ENCODE data around the gene QRSL1.
"Not testable (repeated sequence)": the region's sequence is repeated elsewhere in the genome, so short reads cannot be mapped to it uniquely, and the experiment has no call there.

The QRSL1 gene

DNA sequence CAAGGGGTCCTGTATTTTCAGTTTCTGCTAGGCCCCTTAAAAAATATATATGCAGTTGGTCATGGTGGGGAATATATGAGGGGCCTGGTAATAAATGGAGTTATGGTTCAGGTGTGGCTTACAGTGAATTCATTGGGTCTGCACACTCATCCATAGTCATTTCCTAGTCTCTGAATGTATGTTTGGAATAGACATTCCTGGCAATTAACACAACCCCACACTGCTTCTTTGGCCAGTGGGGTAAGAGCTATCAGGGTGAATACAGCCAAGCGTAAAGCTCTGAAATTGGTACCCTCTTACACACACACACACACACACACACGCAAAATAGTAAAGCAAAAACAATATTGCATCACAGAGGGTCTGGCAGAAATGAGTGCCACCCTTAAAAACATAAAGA lies 56.5 kb downstream of the QRSL1 start:
- no peak for DNase-seq

GRCh38 chr6:106688177-106688951 lies 59.0 kb downstream of the QRSL1 start:
- no peak for DNase-seq

DNA sequence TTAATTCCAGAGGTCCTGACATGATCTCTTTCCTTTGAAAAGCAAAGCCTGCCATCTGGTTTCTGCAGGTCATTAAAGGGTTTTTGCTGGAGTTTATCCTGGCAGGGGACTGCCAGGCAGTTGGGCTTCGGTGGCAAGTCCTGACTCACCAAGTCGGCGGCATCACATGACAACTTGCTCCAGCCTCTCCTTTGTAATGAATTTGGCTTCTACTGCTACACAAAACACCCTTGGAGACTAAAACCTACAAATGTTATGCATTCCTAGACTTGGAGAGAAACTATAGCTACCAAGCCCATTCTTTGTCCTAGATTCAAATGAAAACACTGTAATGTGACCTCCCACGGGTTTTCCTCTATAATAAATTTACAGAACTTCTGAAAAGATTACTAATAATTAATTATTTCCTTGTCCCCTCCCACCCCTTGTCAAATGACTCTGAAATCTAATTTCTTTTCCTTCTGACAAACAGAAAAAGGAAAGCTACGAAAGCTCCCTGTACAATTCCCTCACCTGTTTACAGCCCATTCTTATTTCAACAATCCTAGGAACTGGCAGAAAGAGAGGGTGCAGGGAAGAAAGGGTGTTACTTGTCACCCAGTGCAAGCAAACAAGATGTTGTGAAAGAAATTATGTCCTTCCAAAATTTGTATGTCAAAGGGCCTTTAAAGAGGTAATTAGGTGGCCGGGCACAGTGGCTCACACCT lies 62.9 kb downstream of the QRSL1 start:
- DNase-seq, result peak; percentile 69

GRCh38 chr6:106692819-106693208 lies 63.4 kb downstream of the QRSL1 start:
- no peak for DNase-seq

DNA sequence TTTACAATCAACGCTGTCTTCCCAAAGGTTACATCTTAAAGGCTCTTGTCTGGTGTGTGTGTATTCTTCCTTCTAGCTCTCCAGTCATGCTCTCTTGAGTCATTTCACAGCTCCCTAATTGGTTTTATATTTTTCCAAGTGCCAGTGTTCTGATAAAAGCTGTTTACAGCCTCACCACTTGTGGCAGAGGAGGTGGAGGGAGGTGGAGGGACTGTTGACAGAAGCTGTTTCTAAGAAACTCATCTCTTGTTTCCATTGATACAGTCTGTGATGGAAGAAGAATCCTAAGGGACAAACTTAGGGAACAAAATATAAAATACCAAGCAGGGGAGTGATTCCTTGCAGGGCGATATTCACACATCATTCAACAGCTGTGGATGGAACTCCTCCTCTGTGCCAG lies 64.0 kb downstream of the QRSL1 start:
- DNase-seq, result peak; percentile 46

- no peak for DNase-seq
These were observed 65.0 kb downstream of the QRSL1 start for GRCh38 chr6:106694343-106694742.

DNA sequence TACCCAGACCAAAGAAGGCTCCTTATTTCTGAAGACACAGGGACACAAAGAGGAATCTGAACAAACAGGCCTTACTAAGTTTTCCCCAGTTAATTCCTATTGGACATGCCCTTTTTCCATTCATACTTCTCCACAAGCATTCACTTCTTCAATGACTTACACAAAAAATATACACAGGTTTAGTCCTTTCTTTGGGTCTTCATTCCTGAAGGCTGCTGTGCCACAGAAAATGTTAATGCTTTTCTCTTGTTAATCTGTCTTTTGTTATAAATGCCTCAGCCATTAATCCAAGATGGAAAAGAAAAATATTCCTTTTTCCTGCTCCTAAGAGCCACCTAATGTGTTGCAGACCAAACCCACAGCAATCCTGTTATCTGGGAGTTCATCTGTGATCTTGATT lies 71.2 kb downstream of the QRSL1 start:
- DNase-seq, result no peak

GRCh38 chr6:106701201-106701600 lies 71.8 kb downstream of the QRSL1 start:
- DNase-seq, result not testable (repeated sequence)

DNA sequence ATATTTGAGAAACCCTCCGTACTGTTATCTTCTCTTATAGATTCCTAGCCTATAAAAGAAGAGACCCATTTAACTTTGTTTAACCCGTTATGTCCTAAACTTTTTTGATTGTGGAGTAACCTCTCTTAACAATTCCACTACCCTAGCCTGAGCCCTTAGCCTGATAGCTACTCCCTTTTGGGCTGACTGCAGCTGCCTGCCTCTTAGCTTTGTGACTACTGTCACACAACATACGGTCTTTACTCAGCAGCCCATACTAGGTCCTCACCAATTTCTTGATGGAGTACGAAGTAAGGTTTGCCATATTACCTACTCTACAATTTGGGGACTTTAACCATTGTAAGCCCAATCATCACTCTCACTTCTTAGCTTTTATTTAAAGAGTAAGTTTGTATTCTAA lies 72.7 kb downstream of the QRSL1 start:
- DNase-seq, result peak; percentile 66

- DNase-seq, result peak; percentile 95
These were observed 73.2 kb downstream of the QRSL1 start for GRCh38 chr6:106702451-106703110.

- DNase-seq, result no peak
These were observed 74.9 kb downstream of the QRSL1 start for GRCh38 chr6:106704327-106704726.

DNA sequence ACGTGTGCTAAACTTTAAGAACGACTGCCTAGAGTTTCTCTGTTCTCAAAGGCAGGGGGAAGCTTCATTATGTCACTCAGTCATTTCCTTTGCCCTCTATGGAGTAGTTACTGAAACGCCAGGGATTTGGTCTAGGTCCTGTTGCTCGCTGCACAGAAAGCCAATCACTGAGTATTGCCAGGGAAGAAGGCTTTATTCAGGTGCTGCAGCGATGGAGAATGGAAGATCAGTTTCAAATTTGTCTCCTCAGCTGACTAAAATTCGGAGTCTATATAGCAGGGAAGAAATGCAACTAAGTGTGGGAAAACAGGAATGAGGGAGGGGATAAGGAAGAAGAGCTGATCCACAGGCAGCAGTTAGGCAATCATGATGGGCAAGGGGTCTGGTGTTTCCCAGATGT lies 75.8 kb downstream of the QRSL1 start:
- no peak for DNase-seq

GRCh38 chr6:106710580-106710979 lies 81.2 kb downstream of the QRSL1 start:
- no peak for DNase-seq

DNA sequence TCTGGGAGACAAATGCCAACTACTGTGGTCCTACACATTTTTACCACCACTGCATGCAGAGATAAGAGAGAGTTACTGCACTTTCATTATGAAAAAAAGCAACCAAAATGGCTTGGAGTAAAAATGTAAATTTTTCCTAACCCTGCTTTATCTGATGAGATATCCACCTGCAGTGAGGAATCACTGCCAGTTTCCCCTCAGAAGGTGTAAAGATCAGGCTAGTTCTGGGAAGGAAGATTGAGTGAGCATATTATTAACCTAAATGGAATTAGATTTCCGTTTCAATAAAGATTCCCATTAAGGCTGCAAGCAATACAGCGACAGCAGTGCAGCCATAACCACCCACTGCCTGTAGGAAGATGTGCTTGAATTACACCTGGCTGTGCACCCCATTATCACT lies 84.9 kb downstream of the QRSL1 start:
- no peak for DNase-seq

GRCh38 chr6:106715922-106716321 lies 86.5 kb downstream of the QRSL1 start:
- DNase-seq, result no peak

- DNase-seq, result no peak
These were observed 87.6 kb downstream of the QRSL1 start for GRCh38 chr6:106716966-106717365.

Measured in NCI-H2029 (cell line).